ENCODE data around the gene FNDC11.

FNDC11 gene

GRCh38 chr20:63587776-63588591, 34.0 kb downstream of the FNDC11 start:
- H3K36me3 ChIP-seq: peaks cover 60% of the 10 kb centered on the region
- peaks cover 34% of the 10 kb centered on the region in 2 experiments for H3K4me1 ChIP-seq (ENCODE audit: control insufficient read depth in 1 of 2, insufficient read depth in 1 of 2, low read depth in 1 of 2, low read length in 1 of 2)
- no peak overlapping the region for H3K4me3 ChIP-seq (ENCODE audit: low read depth in 1 of 2, low read length in 1 of 2)
- H3K27ac ChIP-seq: no peak overlapping the region
- H3K9me3 ChIP-seq: no peaks in the 10 kb centered on the region
- TF ChIP-seq, protein P1, sequence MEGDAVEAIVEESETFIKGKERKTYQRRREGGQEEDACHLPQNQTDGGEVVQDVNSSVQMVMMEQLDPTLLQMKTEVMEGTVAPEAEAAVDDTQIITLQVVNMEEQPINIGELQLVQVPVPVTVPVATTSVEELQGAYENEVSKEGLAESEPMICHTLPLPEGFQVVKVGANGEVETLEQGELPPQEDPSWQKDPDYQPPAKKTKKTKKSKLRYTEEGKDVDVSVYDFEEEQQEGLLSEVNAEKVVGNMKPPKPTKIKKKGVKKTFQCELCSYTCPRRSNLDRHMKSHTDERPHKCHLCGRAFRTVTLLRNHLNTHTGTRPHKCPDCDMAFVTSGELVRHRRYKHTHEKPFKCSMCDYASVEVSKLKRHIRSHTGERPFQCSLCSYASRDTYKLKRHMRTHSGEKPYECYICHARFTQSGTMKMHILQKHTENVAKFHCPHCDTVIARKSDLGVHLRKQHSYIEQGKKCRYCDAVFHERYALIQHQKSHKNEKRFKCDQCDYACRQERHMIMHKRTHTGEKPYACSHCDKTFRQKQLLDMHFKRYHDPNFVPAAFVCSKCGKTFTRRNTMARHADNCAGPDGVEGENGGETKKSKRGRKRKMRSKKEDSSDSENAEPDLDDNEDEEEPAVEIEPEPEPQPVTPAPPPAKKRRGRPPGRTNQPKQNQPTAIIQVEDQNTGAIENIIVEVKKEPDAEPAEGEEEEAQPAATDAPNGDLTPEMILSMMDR (IDR thresholded peaks at IDR 0.05): no peak
- no peaks in the 10 kb centered on the region for H3K27me3 ChIP-seq

GRCh38 chr20:63588641-63589041, 34.7 kb downstream of the FNDC11 start:
- Histone ChIP-seq H3K27ac (no peak overlapping the region), H3K36me3 (peaks cover 67% of the 10 kb centered on the region), H3K4me3 (ENCODE audit: low read depth in 1 of 2, low read length in 1 of 2) (no peak overlapping the region), H3K4me1 (ENCODE audit: control insufficient read depth in 1 of 2, insufficient read depth in 1 of 2, low read depth in 1 of 2, low read length in 1 of 2) (peaks cover 34% of the 10 kb centered on the region in 2 experiments), H3K27me3 (no peaks in the 10 kb centered on the region), H3K9me3 (no peaks in the 10 kb centered on the region)
- TF ChIP-seq, protein P1 (IDR thresholded peaks at IDR 0.05): no peak

- Histone ChIP-seq H3K4me3 (ENCODE audit: low read depth in 1 of 2, low read length in 1 of 2) (no peak overlapping the region), H3K27me3 (no peaks in the 10 kb centered on the region), H3K4me1 (ENCODE audit: control insufficient read depth in 1 of 2, insufficient read depth in 1 of 2, low read depth in 1 of 2, low read length in 1 of 2) (peaks cover 31 to 34% of the 10 kb centered on the region in 2 experiments), H3K27ac (no peak overlapping the region), H3K9me3 (no peaks in the 10 kb centered on the region), H3K36me3 (peaks cover 75% of the 10 kb centered on the region)
- TF ChIP-seq, protein P1 (IDR thresholded peaks at IDR 0.05): no peak
Measured at GRCh38 chr20:63589261-63590217, 35.6 kb downstream of the FNDC11 start.

GRCh38 chr20:63590218-63591146, 36.5 kb downstream of the FNDC11 start:
- TF ChIP-seq, protein P1 (IDR thresholded peaks at IDR 0.05): no peak
- Histone ChIP-seq H3K27me3 (no peaks in the 10 kb centered on the region), H3K4me1 (ENCODE audit: control insufficient read depth in 1 of 2, insufficient read depth in 1 of 2, low read depth in 1 of 2, low read length in 1 of 2) (peaks cover 22 to 25% of the 10 kb centered on the region in 2 experiments), H3K4me3 (ENCODE audit: low read depth in 1 of 2, low read length in 1 of 2) (no peak overlapping the region), H3K9me3 (no peaks in the 10 kb centered on the region), H3K27ac (no peak overlapping the region), H3K36me3 (peaks cover 85% of the 10 kb centered on the region)

GRCh38 chr20:63591147-63591533, 37.2 kb downstream of the FNDC11 start:
- H3K4me3 ChIP-seq (ENCODE audit: low read depth in 1 of 2, low read length in 1 of 2): no peak overlapping the region
- H3K9me3 ChIP-seq: no peaks in the 10 kb centered on the region
- H3K27ac ChIP-seq: no peak overlapping the region
- TF ChIP-seq, protein P1 (IDR thresholded peaks at IDR 0.05): no peak
- peaks cover 92% of the 10 kb centered on the region for H3K36me3 ChIP-seq
- peaks cover 15 to 18% of the 10 kb centered on the region in 2 experiments for H3K4me1 ChIP-seq (ENCODE audit: control insufficient read depth in 1 of 2, insufficient read depth in 1 of 2, low read depth in 1 of 2, low read length in 1 of 2)
- no peaks in the 10 kb centered on the region for H3K27me3 ChIP-seq

All from neutrophil (primary cell).